RCC 7860 (cell line): ENCODE data around the gene TRAF7.

ENCODE experiments used
- DNase-seq: peaks from one replicate; pipeline ENCODE4 v3.0.0-alpha.2; 2015; ENCODE audit warnings: low spot score
- FAIRE-seq: peaks from 2 replicates; lab custom pipeline; 2012; peaks lifted over from hg19 to GRCh38; lab: Jason Lieb, UNC

TRAF7 gene

DNA sequence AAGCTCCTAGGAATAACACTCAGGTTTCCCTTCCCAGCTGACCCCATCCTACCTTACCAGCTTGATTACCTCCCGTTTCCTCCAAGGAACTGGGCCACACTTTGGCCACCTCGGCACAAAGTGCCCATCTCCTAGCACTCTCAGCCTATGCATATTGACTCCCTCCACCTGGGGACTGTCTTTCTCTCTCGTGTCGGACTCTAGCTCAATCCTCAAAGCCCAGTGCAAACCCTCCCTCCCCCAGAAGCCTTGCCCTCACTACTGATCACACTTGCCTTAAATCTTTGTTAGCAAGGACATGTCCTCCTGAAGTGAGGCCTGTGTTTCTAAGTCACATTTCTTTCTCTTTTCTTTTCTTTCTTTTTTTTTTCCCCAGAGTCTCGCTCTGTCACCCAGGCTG is 9.7 kb upstream of the TRAF7 start:
- DNase-seq (no peak), FAIRE-seq (no peak)

DNA sequence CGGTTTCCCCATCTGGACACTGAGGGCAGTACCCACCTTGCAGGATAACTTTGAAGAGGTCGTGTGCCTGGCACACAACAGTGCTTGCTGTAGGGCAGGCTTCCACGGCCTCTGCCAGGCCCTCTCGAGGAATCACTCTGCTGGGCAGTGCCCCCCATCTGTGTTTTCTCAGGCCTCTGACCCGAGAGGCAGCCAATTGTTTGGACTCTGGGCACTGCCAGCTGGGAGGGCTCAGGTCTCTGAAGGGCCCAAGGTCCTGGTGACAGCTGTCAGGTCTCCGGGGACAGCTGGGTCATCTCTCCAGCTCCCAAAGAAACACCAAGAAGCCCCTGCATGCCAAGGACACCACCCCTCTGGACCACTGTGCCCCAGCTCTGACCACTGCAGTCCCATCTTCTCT is 8.2 kb upstream of the TRAF7 start:
- FAIRE-seq (no peak), DNase-seq (no peak)

DNA sequence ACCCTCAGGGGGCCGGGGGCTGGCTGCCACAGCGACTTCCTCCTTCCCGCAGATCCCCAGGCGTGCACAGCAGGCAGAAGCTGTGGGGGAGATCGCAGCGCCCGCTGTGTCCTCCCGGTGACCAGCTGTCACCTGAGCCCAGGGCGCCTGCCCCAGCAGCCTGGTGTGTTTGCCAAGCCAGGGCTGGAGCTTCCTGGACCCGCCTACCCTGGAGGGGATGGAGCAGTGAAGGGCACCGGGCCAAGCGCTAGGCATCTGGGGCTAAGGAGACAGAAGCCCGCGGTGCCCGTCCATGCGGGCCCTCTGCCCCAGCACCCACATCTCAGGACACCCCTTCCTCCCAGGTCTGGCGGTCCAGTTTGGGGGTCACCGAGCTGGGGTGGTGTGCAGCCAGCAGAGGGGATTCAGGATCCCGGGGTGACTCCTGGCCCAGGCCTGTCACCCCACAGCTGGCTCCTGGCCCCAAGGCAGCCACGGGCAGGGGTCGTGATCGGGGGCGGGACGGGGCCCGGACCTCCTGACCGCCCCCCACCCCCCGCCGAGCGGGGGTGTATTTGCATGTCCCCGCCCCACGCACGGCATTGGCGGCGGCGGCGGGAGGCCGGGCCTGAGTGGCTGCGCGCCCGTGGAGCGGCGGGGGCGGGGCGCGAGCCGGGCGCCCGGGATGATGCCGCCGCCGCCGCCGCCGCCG is 7.5 kb upstream of the TRAF7 start, which contains the start of gene RAB26:
TSS of gene RAB26 (plus strand) at position 645 of the 691 bp plus-strand sequence. CDS start 159 bp downstream, outside the sequence.
- no peak for FAIRE-seq

DNA sequence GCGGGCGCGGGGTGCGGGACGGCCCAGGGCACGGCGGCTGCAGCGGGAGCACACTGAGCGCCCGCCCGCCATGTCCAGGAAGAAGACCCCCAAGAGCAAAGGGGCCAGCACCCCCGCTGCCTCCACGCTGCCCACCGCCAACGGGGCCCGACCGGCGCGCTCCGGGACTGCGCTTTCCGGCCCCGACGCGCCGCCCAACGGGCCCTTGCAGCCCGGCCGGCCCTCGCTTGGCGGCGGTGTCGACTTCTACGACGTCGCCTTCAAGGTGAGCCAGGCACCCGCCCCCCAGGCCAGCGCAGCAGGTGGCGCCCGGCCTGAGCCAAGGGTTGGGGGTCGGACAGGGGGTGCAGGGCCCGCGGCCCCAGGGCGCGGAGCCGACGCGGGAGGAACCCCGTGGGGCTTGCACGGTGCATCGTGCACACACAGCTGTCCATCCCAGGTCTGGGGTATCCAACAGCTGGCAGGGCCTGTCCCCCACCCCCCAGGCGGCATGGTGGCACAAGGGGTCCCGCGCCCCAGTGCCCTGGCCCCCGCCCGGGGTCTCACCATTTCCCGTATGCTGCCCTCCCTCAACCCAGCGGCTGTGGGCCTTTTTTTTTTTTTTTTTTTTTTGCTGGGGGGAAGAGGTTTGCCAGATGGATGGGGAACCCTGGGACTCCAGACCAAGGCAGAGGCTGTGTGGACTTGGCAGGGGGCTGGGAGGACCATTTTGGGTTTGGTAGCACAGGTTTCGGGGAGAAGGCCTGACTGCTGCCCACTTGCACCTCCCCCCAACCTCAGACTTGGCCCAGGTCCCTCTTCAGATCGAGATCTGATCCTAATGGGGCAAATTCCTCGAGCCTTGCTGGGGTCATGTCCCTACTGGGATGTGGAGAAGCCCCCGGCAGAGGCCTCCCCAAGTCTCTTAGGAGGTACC is 6.6 kb upstream of the TRAF7 start:
- FAIRE-seq (no peak), DNase-seq (peak; percentile 4)

More for the DNA sequence above, 7.5 kb upstream of the TRAF7 start, which contains the start of gene RAB26:
- DNase-seq, result peak; percentile 75

GRCh38 chr16:2149630-2150417 is 5.8 kb upstream of the TRAF7 start:
- DNase-seq (peak; percentile 37), FAIRE-seq (no peak)

DNA sequence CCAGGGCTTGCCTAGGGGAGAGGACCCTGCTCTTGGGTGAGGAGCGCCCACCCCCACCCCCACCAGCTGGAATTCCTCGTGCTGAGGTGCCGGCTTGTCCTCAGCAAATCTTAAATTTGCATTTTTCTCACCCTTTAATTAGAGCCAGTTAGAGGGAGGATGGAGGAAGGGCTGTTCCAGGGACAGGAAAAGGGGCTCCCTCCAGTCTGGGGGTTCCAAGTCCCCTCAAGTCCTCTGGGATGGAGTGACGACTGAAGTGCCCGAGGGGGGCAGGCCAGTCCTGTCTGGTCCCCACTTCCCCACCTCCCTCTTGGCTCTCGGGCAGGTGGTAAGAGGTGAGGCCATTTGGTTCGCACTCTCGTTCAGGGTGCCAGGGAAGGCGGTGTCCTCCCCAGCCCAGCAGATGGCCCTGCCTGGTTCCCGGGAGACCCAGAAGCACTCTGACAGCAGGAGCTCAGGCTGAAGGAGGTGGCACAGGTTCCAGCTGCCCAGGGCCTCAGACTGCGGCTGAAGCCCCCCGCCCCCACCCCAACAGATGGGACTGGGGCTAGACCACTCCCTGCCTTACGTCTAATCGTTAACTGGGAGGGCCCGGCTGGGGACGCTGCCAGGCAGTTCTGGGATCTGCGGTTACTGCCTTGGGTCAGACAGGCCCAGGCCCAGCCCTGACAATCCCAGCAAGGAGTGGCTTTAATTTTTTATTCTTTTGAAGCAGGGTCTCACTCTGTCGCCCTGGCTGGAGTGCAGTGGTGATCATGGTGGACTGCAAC is 5.0 kb upstream of the TRAF7 start:
- FAIRE-seq (no peak), DNase-seq (peak; percentile 67)

DNA sequence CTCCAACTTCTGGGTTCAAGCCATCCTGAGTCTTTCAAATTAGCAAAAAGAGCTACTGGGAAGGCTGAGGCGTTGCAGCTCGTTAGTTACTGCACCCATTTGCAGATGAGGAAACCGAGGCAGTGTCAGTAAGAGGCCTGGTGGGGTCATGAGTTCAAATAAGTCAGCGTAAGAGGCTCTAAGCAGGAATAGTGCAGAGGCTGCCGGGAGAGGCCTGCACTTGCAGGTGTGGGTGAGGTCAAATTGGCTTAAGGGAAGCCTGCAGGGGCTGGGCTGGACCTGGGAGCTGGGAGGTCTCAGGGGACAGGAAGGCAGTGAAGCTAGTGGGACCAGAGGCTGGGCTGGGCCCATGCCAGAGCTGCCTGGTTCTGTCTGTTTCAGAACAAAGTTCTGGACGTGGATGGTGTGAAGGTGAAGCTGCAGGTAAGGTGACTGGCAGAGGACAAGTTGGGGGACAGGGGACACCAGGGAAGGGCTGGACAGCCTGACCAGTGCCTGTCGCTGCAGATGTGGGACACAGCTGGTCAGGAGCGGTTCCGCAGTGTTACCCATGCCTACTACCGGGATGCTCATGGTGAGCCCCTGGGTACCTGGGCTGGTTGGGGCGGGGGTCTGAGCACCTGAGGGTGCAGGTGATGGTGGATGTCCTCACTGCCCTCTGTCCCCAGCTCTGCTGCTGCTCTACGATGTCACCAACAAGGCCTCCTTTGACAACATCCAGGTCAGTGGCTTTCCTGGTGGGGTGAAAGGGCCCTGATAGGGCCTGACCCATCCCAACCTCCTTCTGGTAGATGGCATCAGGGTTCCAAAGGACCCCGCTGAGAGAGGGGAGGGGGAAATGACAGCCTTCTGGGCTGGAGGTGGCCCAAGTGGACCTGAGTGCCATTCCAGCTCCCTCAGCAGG is 4.1 kb upstream of the TRAF7 start:
- DNase-seq (no peak), FAIRE-seq (no peak)

DNA sequence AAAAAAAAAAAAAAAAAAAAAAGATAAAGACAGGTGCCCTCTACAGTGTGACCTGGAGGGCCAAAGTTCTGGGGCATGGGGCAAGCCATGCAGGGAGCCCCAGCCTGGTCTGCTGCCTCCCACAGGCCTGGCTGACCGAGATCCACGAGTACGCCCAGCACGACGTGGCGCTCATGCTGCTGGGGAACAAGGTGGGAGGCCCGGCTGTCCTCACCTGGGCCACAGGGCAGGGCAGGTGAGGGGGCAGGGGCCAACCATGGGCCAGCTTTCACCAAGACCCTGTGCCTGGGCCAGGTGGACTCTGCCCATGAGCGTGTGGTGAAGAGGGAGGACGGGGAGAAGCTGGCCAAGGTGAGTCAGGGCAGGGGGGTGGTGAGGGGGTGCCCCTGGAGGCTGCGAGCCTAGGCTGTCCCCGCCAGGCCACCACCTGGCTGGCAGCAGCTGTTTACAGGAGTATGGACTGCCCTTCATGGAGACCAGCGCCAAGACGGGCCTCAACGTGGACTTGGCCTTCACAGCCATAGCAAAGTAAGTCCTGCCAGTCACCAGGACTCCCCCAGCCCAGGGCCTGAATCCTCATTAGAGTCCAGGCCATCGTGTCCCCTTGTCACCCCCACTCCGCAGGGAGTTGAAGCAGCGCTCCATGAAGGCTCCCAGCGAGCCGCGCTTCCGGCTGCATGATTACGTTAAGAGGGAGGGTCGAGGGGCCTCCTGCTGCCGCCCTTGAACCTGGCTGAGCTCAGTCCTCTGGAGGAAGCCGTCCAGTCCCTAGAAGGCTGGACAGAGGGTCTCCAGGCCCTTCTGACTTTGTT is 2.7 kb upstream of the TRAF7 start:
- DNase-seq (peak; percentile 29), FAIRE-seq (no peak)

- DNase-seq (peak; percentile 12), FAIRE-seq (no peak)
These were observed 970 bp upstream of the TRAF7 start for GRCh38 chr16:2154533-2155090.

DNA sequence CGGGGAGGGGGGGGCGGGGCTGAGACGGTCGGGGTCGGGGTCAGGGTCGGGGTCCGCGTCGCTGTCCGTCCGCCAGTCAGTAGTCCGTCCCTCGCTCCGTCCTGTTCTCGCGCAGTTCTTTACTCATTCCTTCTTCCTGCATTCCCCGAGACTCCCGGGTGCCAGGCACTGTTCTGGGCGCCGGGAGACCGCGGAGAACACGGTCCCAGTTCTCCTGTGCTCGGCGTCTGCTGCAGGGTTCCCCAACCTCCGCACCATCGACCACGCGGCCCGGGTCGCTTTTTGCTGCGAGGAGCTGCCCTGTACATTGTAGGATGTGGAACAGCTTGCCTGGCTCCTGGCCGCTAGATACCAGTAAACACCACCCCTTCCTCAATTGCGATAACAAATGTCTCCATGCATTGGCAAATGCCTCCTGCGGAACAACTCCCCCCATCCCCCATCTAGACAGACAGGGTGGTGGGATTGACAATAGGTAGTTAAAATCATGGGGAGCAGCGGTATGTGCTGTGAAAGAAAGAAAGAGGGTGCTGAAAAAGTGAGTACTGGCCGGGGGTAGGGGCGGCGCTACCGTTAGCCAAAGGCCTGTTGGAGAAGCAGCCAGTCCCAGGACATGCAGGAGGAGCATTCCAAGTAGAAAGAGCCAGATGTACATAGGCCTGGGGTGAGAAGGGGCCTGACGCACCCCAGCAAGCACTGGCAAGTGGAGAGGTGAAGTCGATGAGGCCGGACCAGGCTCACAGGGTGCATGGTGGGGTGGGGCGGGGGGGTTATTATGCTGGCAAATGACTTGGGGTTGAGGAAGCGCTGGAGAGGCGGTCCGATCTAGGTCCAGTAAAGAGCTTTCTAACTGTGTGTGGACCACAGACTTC is 631 bp downstream of the TRAF7 start:
- FAIRE-seq, result no peak
- DNase-seq, result peak; percentile 14

DNA sequence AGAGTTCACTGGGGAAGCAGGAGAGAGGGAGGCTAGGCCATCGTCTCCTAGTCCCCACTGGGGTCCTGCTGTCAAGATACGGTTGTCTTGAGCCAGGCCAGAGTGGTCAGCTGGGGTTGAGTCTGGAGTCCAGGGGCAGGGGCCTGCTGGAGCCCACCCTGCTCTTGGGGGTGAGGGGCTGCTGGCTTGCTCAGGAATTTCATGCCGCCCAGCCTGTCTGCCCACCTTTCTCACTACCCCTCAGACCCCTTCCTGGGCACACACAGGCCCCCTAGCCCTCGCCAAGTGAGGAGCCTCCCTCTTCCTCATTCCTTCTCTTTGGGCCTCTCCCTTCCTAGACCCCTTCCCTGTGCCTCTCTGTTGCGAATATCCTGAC is 1.3 kb downstream of the TRAF7 start:
- DNase-seq (no peak), FAIRE-seq (no peak)

GRCh38 chr16:2157480-2158261 is 2.1 kb downstream of the TRAF7 start:
- DNase-seq, result no peak
- no peak for FAIRE-seq

DNA sequence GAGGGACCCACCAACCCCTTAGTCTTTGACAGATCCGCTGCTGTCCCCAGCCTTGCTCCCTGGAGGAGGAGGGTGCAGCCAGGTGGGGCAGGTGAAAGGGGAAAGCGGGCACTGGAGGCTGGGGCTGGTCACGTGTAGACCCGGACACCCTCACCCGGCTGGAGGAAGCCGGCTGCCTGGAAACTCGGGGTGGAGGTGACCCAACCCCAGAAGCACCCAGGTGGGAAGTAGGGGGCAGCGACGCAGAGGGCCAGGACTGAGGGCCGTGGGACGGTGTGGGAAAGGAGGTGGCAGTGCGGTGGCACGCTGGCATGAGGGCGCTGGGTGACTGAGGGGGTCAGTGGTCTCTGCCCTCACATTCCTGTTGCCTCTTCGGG is 2.7 kb downstream of the TRAF7 start:
- DNase-seq (no peak), FAIRE-seq (no peak)

- no peak for DNase-seq
- no peak for FAIRE-seq
These were observed 3.7 kb downstream of the TRAF7 start for GRCh38 chr16:2159175-2159838.

GRCh38 chr16:2160915-2161551 is 5.5 kb downstream of the TRAF7 start:
- no peak for FAIRE-seq

GRCh38 chr16:2161911-2162310 is 6.3 kb downstream of the TRAF7 start:
- FAIRE-seq, result no peak
- no peak for DNase-seq

More at GRCh38 chr16:2160915-2161551, 5.5 kb downstream of the TRAF7 start:
- DNase-seq, result no peak
